BJ (cell line): Measurements from ENCODE around the gene CRHR1. TPM values are rescaled to one million over a fixed set of nuclear protein-coding genes. Genes with fewer than 3 reads are reported as not detected.
A peak's percentile ranks its signal among the peaks of the same experiment; 100 is the strongest.

Experiments used
- CTCF ChIA-PET: fragments of 350-600 bp; formaldehyde crosslinking; extraction: SDS; loops from one replicate; lab custom pipeline; 2021; ENCODE audit warnings: antibody characterized with exemption, inconsistent platforms; lab: Yijun Ruan, JAX
- POLR2A ChIA-PET: fragments of 300-600 bp; sonication (Branson Sonifier 250); formaldehyde crosslinking; extraction: SDS; loops from one replicate; lab custom pipeline; 2021; ENCODE audit warnings: antibody characterized with exemption; lab: Charles Lee
- DNase-seq: peaks from one replicate; pipeline ENCODE4 v3.0.0-alpha.2; 2011; ENCODE audit warnings: low read depth
- H3K27me3 ChIP-seq: 2 replicates; pipeline ENCODE4 v1.6.0; 2011; ENCODE audit warnings: low read length; ENCODE audit not compliant: control insufficient read depth, insufficient read depth
- H3K36me3 ChIP-seq: 2 replicates; pipeline ENCODE4 v1.5.1; 2011; ENCODE audit warnings: low read length; ENCODE audit not compliant: control insufficient read depth, insufficient read depth
- H3K4me3 ChIP-seq: 2 replicates; pipeline ENCODE4 v1.5.1; 2011; ENCODE audit warnings: low read depth, mild to moderate bottlenecking, control low read depth, low read length
- polyA plus RNA-seq: library from polyadenylated mRNA; depleted of rRNA; stranded (reverse); fragments of >200 nt; gene quantifications from 2 replicates; pipeline ENCODE4 v1.2.3, GENCODE V29; 2011
- TF ChIP-seq, protein P1 (sequence below): IDR thresholded peaks from 2 replicates; pipeline ENCODE4 v1.5.1; 2011; ENCODE audit warnings: low read depth, mild to moderate bottlenecking, control low read depth, inconsistent platforms, low read length, moderate library complexity; ENCODE audit not compliant: insufficient read depth

Gene CRHR1
- polyA plus RNA-seq, 1 experiment, result not detected

DNA sequence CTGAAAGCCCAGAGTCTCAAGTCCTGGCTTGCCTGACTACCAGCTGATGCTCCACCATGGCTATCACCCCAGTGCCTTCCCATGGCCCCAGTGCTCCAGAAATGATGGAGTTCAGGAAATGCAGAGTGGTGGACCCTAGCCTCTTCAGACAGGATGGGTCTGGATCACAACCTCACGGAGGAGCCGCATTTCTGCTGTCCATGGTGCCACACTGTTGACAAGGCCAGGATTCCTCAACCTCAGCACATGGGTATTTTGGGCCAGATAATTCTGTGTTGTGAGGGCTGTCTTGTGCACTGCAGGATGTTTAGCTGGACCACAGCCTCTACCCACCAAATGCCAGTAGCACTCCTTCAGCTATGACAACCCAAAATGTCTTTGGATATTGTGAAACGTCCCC, 6.7 kb upstream of the CRHR1 start:
- POLR2A ChIA-PET, result no interaction called here
- Histone ChIP-seq H3K27me3 (peaks cover 15% of the 10 kb centered on the region), H3K36me3 (no peaks in the 10 kb centered on the region), H3K4me3 (no peak overlapping the region)
- no peak for DNase-seq
- TF ChIP-seq, protein P1, sequence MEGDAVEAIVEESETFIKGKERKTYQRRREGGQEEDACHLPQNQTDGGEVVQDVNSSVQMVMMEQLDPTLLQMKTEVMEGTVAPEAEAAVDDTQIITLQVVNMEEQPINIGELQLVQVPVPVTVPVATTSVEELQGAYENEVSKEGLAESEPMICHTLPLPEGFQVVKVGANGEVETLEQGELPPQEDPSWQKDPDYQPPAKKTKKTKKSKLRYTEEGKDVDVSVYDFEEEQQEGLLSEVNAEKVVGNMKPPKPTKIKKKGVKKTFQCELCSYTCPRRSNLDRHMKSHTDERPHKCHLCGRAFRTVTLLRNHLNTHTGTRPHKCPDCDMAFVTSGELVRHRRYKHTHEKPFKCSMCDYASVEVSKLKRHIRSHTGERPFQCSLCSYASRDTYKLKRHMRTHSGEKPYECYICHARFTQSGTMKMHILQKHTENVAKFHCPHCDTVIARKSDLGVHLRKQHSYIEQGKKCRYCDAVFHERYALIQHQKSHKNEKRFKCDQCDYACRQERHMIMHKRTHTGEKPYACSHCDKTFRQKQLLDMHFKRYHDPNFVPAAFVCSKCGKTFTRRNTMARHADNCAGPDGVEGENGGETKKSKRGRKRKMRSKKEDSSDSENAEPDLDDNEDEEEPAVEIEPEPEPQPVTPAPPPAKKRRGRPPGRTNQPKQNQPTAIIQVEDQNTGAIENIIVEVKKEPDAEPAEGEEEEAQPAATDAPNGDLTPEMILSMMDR, result no peak
- CTCF ChIA-PET, result no interaction called here

DNA sequence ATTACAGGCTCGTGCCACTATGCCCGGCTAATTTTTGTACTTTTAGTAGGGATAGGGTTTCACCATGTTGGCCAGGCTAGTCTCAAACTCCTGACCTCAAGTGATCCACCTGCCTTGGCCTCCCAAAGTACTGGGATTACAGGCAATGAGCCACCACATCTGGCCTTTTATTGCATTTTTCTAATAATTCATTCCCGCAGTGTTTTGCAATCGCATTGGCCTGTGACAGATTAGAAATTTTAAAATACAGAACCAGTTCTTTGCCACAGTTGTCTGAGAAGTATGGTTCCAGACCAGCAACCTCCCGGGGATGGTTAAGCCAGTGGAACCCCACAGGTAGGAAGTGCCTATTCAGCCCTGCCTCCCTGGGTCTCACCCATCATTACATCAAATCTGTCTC, 3.2 kb upstream of the CRHR1 start:
- Histone ChIP-seq H3K27me3 (peaks cover 37% of the 10 kb centered on the region), H3K36me3 (no peaks in the 10 kb centered on the region), H3K4me3 (no peak overlapping the region)
- TF ChIP-seq, protein P1, result no peak
- ChIA-PET CTCF (no interaction called here), POLR2A (no interaction called here)
- no peak for DNase-seq

DNA sequence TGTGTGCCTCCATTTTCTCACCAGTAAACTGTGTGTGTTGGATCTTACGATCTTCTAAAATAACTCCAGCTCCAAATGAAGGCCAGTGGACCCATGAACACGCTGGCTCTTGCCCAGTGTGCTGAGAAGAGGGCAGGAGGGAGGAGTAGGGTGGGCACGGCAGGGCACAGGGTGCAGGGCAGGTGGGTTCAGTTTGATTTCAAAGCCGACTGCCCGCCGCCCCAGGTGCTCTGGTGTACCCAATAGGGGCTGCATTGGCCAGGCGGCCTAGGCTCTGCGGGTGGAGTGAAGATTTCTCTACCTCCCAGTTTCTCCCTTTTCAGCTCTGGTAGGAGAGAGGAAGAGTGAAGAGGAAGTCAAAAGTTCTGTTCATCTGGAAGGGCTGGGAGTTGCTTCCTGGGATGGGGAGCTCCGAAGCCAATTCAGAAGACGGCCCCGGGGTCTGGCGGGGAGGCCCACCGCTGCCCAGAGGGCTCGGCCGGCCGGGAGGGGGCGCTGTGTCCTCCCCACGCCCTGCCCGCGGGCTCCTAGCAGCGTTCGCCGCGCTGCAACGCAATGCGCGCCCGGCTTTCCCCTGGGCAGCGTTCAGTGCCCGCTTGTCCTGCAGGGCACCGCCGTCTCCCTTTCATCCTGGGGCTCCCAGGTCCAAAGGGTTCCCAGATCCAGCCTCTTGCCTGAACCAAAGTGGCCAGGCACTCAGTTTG, 1.1 kb upstream of the CRHR1 start:
- Histone ChIP-seq H3K4me3 (no peak overlapping the region), H3K36me3 (no peaks in the 10 kb centered on the region), H3K27me3 (peaks cover 40% of the 10 kb centered on the region)
- ChIA-PET POLR2A (no interaction called here), CTCF (interaction anchor here (1.0 to 1.1 kb wide), 2 partner anchors 13 to 48 kb away, joined by 3 read pairs; no protein-coding TSS in a partner anchor)
- DNase-seq, result no peak
- TF ChIP-seq, protein P1, result no peak

- no peak for DNase-seq
- TF ChIP-seq, protein P1, result no peak
- ChIA-PET POLR2A (no interaction called here), CTCF (no interaction called here)
- peaks cover 44% of the 10 kb centered on the region for H3K27me3 ChIP-seq
- no peak overlapping the region for H3K4me3 ChIP-seq
- H3K36me3 ChIP-seq, result no peaks in the 10 kb centered on the region
These were observed 377 bp upstream of the CRHR1 start for GRCh38 chr17:45783593-45784292.

- DNase-seq, result no peak
- H3K4me3 ChIP-seq, result peak overlapping the region; percentile 7
- H3K27me3 ChIP-seq, result peaks cover 51% of the 10 kb centered on the region
- TF ChIP-seq, protein P1, result no peak
- POLR2A ChIA-PET, result no interaction called here
- H3K36me3 ChIP-seq, result no peaks in the 10 kb centered on the region
- CTCF ChIA-PET, result no interaction called here
These were observed 790 bp downstream of the CRHR1 start for GRCh38 chr17:45784741-45785479.
